Body of pancreas (tissue), 4 donors: ENCODE results near the gene PLAU. TPM values are rescaled to one million over a fixed set of nuclear protein-coding genes. Genes with fewer than 3 reads are reported as not detected.

Experiments
- ATAC-seq: fragments of 150-250 bp; one replicate; pipeline ENCODE4 v1.9.1; 2016
- DNase-seq, 4 donors: peaks; one replicate each; pipeline ENCODE4 v3.0.0-alpha.2; 2019
- H3K27ac ChIP-seq, 4 donors: fragments of 200-600 bp; sonication (generic); 1 replicate in 3 of 4; 2 replicates in 1 of 4; pipeline versions ENCODE4 v1.5.1 to v1.6.1; 2016 to 2019; ENCODE audit warnings: mild to moderate bottlenecking in 1 of 4, mixed read lengths in 1 of 4, moderate library complexity in 1 of 4
- H3K27me3 ChIP-seq, 2 donors: fragments of 200-600 bp; sonication (generic); one replicate each; pipeline ENCODE4 v1.6.0; 2016; ENCODE audit warnings: mild to moderate bottlenecking in 1 of 2
- H3K36me3 ChIP-seq, 2 donors: fragments of 200-600 bp; sonication (generic); replicated peaks in 1 of 2; 2 replicates each; pipeline ENCODE4 v1.5.1; 2016; ENCODE audit warnings: low read depth in 2 of 2; ENCODE audit not compliant: insufficient read depth in 1 of 2
- H3K4me1 ChIP-seq: fragments of 200-600 bp; sonication (generic); one replicate; pipeline ENCODE4 v1.6.0; 2016
- H3K4me3 ChIP-seq, 2 donors: fragments of 200-600 bp; sonication (generic); 1 replicate in 1 of 2; 2 replicates in 1 of 2; pipeline ENCODE4 v1.5.1; 2016 to 2019
- H3K9me3 ChIP-seq, 3 donors: fragments of 200-600 bp; sonication (generic); 1 replicate in 2 of 3; 2 replicates in 1 of 3; pipeline ENCODE4 v1.5.1; 2016
- CTCF ChIP-seq, 7 experiments: fragments of 450-650 bp in 4 of 7; fragments of 200-600 bp in 3 of 7; sonication (generic) in 3 of 7; IDR thresholded peaks; one replicate each; pipeline ENCODE4 v1.5.1; 2016 to 2019; ENCODE audit warnings: antibody characterized with exemption in 7 of 7
- POLR2A ChIP-seq, 3 donors: fragments of 450-650 bp; IDR thresholded peaks; one replicate each; pipeline ENCODE4 v1.6.1; 2016; ENCODE audit warnings: antibody characterized with exemption in 3 of 3, mild to moderate bottlenecking in 2 of 3
- WGBS, 2 donors: methylation state at CpG; one replicate each; pipeline ENCODE4 v1.1.5; 2017; 5-methylcytosine and 5-hydroxymethylcytosine counted together
- intact Hi-C: fragments of 100-400 bp; cut with DNase I; formaldehyde crosslinking; loops from one replicate; pipeline ENCODE4 v1.15.1; 2023
- total RNA-seq, 2 donors: library from RNA; depleted of rRNA; stranded (reverse); fragments of >200 nt; gene quantifications; one replicate each; pipeline ENCODE4 v1.1.0, GENCODE V29; 2016

Gene PLAU
- total RNA-seq, 2 donors from 2014 or later: 1.6 to 4.3 TPM

GRCh38 chr10:73931767-73932619 is 21.1 kb downstream of the PLAU start:
- 62 to 92% methylated on average over 8 to 13 of the region's 13 CpGs for WGBS, 2 donors
- DNase-seq: peak; percentile 50 to 84 (median 62)

GRCh38 chr10:73932620-73933112 is 21.7 kb downstream of the PLAU start:
- intact Hi-C loops: no loop called here
- ATAC-seq (no peak), DNase-seq (no peak)
- TF ChIP-seq CTCF (IDR thresholded peaks at IDR 0.05) (no peak), POLR2A (IDR thresholded peaks at IDR 0.05) (no peak)
- Histone ChIP-seq H3K4me3 (no peak overlapping the region), H3K9me3 (no peaks in the 10 kb centered on the region), H3K36me3 (no peaks in the 10 kb centered on the region), H3K27me3 (no peaks in the 10 kb centered on the region), H3K27ac (peak overlapping the region in 1 of 4 donors; percentile 23), H3K4me1 (peaks cover 7% of the 10 kb centered on the region)
- 88 to 91% methylated on average over 2 to 6 of the region's 6 CpGs for WGBS, 2 donors

More at GRCh38 chr10:73931767-73932619, 21.1 kb downstream of the PLAU start:
- Histone ChIP-seq H3K27ac (peak overlapping the region in 1 of 4 donors; percentile 11), H3K9me3 (no peaks in the 10 kb centered on the region), H3K4me1 (peaks cover 7% of the 10 kb centered on the region), H3K4me3 (no peak overlapping the region), H3K36me3 (no peaks in the 10 kb centered on the region), H3K27me3 (no peaks in the 10 kb centered on the region)
- TF ChIP-seq POLR2A (IDR thresholded peaks at IDR 0.05) (no peak), CTCF (IDR thresholded peaks at IDR 0.05) (no peak)
- intact Hi-C loops: no loop called here
- peak; percentile 86 for ATAC-seq

- peak overlapping the region in 1 of 4 donors; percentile 26 for H3K27ac ChIP-seq
Observed at GRCh38 chr10:73934074-73934473, 23.1 kb downstream of the PLAU start.

GRCh38 chr10:73935895-73936294 is 25.0 kb downstream of the PLAU start:
- no peaks in the 10 kb centered on the region for H3K9me3 ChIP-seq
- DNase-seq (no peak), ATAC-seq (no peak)
- 50 to 80% methylated on average over 3 of the region's 3 CpGs for WGBS, 2 donors
- peaks cover 13% of the 10 kb centered on the region for H3K4me1 ChIP-seq
- H3K27ac ChIP-seq: no peak overlapping the region
- no peaks in the 10 kb centered on the region for H3K36me3 ChIP-seq
- intact Hi-C loops: no loop called here
- TF ChIP-seq POLR2A (IDR thresholded peaks at IDR 0.05): no peak
- no peak for TF ChIP-seq CTCF (IDR thresholded peaks at IDR 0.05)
- H3K27me3 ChIP-seq: no peaks in the 10 kb centered on the region
- no peak overlapping the region for H3K4me3 ChIP-seq

More at GRCh38 chr10:73934074-73934473, 23.1 kb downstream of the PLAU start:
- Histone ChIP-seq H3K36me3 (no peaks in the 10 kb centered on the region), H3K4me3 (no peak overlapping the region), H3K4me1 (peaks cover 7% of the 10 kb centered on the region), H3K9me3 (no peaks in the 10 kb centered on the region), H3K27me3 (no peaks in the 10 kb centered on the region)
- ATAC-seq (peak; percentile 60), DNase-seq (peak in 1 of 4 donors; percentile 15)
- TF ChIP-seq CTCF (IDR thresholded peaks at IDR 0.05): no peak
- no peak for TF ChIP-seq POLR2A (IDR thresholded peaks at IDR 0.05)
- intact Hi-C loops: no loop called here
- 62% methylated on average over 4 of the region's 4 CpGs for WGBS, 2 donors
